ENCODE data around the gene MTA3.

MTA3 gene

DNA sequence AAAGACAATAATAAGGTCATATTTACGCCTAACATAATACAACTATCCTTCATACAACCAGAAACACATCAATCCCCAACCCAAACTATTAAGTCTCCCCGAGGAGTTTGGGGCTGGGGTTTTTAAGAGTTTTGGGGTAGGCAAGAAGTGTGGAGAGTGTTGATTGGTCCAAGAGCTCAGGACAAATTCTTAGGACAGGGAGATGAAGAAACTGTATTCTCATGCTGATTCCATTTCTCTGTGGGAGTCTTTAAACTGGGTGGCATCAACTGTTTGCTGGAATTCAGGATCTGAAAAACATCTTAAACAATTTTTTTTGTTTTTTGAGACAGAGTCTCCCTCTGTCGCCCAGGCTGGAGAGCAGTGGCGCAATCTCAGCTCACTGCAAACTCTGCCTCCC, 25.6 kb upstream of the MTA3 start:
- peaks cover 4% of the 10 kb centered on the region for H3K4me1 ChIP-seq (ENCODE audit: insufficient read depth, low read length, poor library complexity, severe bottlenecking)
- H3K36me3 ChIP-seq (ENCODE audit: insufficient read depth, low read length): no peaks in the 10 kb centered on the region
- no peak overlapping the region for H2AFZ ChIP-seq (ENCODE audit: low read length)
- no peak overlapping the region for H3K9ac ChIP-seq (ENCODE audit: low read depth, low read length, poor library complexity, severe bottlenecking)
- H3K79me2 ChIP-seq (ENCODE audit: insufficient read depth, low read length): no peaks in the 10 kb centered on the region
- no peak overlapping the region for H3K4me3 ChIP-seq (ENCODE audit: low read length, poor library complexity, severe bottlenecking)
- H3K4me2 ChIP-seq (ENCODE audit: low read depth, low read length, poor library complexity, severe bottlenecking): no peak overlapping the region
- H3K27me3 ChIP-seq (ENCODE audit: insufficient read depth, low read length, poor library complexity, severe bottlenecking): no peaks in the 10 kb centered on the region
- TF ChIP-seq EZH2phosphoT487 (IDR thresholded peaks at IDR 0.05; ENCODE audit: borderline replicate concordance): no peak
- TF ChIP-seq, protein P1, sequence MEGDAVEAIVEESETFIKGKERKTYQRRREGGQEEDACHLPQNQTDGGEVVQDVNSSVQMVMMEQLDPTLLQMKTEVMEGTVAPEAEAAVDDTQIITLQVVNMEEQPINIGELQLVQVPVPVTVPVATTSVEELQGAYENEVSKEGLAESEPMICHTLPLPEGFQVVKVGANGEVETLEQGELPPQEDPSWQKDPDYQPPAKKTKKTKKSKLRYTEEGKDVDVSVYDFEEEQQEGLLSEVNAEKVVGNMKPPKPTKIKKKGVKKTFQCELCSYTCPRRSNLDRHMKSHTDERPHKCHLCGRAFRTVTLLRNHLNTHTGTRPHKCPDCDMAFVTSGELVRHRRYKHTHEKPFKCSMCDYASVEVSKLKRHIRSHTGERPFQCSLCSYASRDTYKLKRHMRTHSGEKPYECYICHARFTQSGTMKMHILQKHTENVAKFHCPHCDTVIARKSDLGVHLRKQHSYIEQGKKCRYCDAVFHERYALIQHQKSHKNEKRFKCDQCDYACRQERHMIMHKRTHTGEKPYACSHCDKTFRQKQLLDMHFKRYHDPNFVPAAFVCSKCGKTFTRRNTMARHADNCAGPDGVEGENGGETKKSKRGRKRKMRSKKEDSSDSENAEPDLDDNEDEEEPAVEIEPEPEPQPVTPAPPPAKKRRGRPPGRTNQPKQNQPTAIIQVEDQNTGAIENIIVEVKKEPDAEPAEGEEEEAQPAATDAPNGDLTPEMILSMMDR (conservative IDR thresholded peaks at IDR 0.05; ENCODE audit: low read length): no peak
- H4K20me1 ChIP-seq (ENCODE audit: insufficient read depth, low read length, poor library complexity, severe bottlenecking): no peaks in the 10 kb centered on the region
- no peaks in the 10 kb centered on the region for H3K9me2 ChIP-seq (replicated peaks; ENCODE audit: low read depth, low read length)
- no peaks in the 10 kb centered on the region for H3F3A ChIP-seq (ENCODE audit: low read depth)
- H3K9me3 ChIP-seq (ENCODE audit: insufficient read depth, low read depth, low read length): no peaks in the 10 kb centered on the region

GRCh38 chr2:42545023-42545721, 23.3 kb upstream of the MTA3 start:
- no peaks in the 10 kb centered on the region for H3K9me2 ChIP-seq (replicated peaks; ENCODE audit: low read depth, low read length)
- no peaks in the 10 kb centered on the region for H4K20me1 ChIP-seq (ENCODE audit: insufficient read depth, low read length, poor library complexity, severe bottlenecking)
- no peaks in the 10 kb centered on the region for H3K27me3 ChIP-seq (ENCODE audit: insufficient read depth, low read length, poor library complexity, severe bottlenecking)
- no peaks in the 10 kb centered on the region for H3F3A ChIP-seq (ENCODE audit: low read depth)
- no peak overlapping the region for H3K4me2 ChIP-seq (ENCODE audit: low read depth, low read length, poor library complexity, severe bottlenecking)
- no peaks in the 10 kb centered on the region for H3K4me1 ChIP-seq (ENCODE audit: insufficient read depth, low read length, poor library complexity, severe bottlenecking)
- no peak overlapping the region for H3K9ac ChIP-seq (ENCODE audit: low read depth, low read length, poor library complexity, severe bottlenecking)
- no peaks in the 10 kb centered on the region for H3K79me2 ChIP-seq (ENCODE audit: insufficient read depth, low read length)
- H2AFZ ChIP-seq (ENCODE audit: low read length): no peak overlapping the region
- H3K36me3 ChIP-seq (ENCODE audit: insufficient read depth, low read length): no peaks in the 10 kb centered on the region
- H3K4me3 ChIP-seq (ENCODE audit: low read length, poor library complexity, severe bottlenecking): no peak overlapping the region
- no peak for TF ChIP-seq EZH2phosphoT487 (IDR thresholded peaks at IDR 0.05; ENCODE audit: borderline replicate concordance)
- TF ChIP-seq, protein P1 (conservative IDR thresholded peaks at IDR 0.05; ENCODE audit: low read length): no peak
- no peaks in the 10 kb centered on the region for H3K9me3 ChIP-seq (ENCODE audit: insufficient read depth, low read depth, low read length)

GRCh38 chr2:42545841-42546390, 22.5 kb upstream of the MTA3 start:
- H3K9me2 ChIP-seq (replicated peaks; ENCODE audit: low read depth, low read length): no peaks in the 10 kb centered on the region
- no peaks in the 10 kb centered on the region for H3F3A ChIP-seq (ENCODE audit: low read depth)
- no peaks in the 10 kb centered on the region for H3K4me1 ChIP-seq (ENCODE audit: insufficient read depth, low read length, poor library complexity, severe bottlenecking)
- H3K9me3 ChIP-seq (ENCODE audit: insufficient read depth, low read depth, low read length): no peaks in the 10 kb centered on the region
- H2AFZ ChIP-seq (ENCODE audit: low read length): no peak overlapping the region
- no peaks in the 10 kb centered on the region for H3K79me2 ChIP-seq (ENCODE audit: insufficient read depth, low read length)
- no peaks in the 10 kb centered on the region for H4K20me1 ChIP-seq (ENCODE audit: insufficient read depth, low read length, poor library complexity, severe bottlenecking)
- TF ChIP-seq EZH2phosphoT487 (IDR thresholded peaks at IDR 0.05; ENCODE audit: borderline replicate concordance): no peak
- TF ChIP-seq, protein P1 (conservative IDR thresholded peaks at IDR 0.05; ENCODE audit: low read length): no peak
- no peak overlapping the region for H3K4me2 ChIP-seq (ENCODE audit: low read depth, low read length, poor library complexity, severe bottlenecking)
- no peak overlapping the region for H3K9ac ChIP-seq (ENCODE audit: low read depth, low read length, poor library complexity, severe bottlenecking)
- H3K27me3 ChIP-seq (ENCODE audit: insufficient read depth, low read length, poor library complexity, severe bottlenecking): no peaks in the 10 kb centered on the region
- no peaks in the 10 kb centered on the region for H3K36me3 ChIP-seq (ENCODE audit: insufficient read depth, low read length)
- no peak overlapping the region for H3K4me3 ChIP-seq (ENCODE audit: low read length, poor library complexity, severe bottlenecking)

All from Loucy (cell line).